SJCRH30 (cell line): Measurements from ENCODE around the gene PLCG2. TPM values are rescaled to one million over a fixed set of nuclear protein-coding genes. Genes with fewer than 3 reads are reported as not detected.
"Not testable (repeated sequence)": the region's sequence is repeated elsewhere in the genome, so short reads cannot be mapped to it uniquely, and the experiment has no call there.

Experiments used
- DNase-seq, 2 experiments: peaks; one replicate each; pipeline ENCODE4 v3.0.0-alpha.2; 2015 to 2020
- H3K27ac ChIP-seq: fragments of 250-450 bp; sonication (Bioruptor Pico); 2 replicates; pipeline ENCODE4 v1.5.1; 2020; ENCODE audit warnings: mild to moderate bottlenecking, moderate library complexity
- H3K27me3 ChIP-seq: fragments of 250-450 bp; sonication (Bioruptor Pico); 2 replicates; pipeline ENCODE4 v1.5.1; 2020; ENCODE audit warnings: mild to moderate bottlenecking, moderate library complexity
- H3K36me3 ChIP-seq: fragments of 250-450 bp; sonication (Bioruptor Pico); 2 replicates; pipeline ENCODE4 v1.5.1; 2020; ENCODE audit warnings: mild to moderate bottlenecking, moderate library complexity
- H3K4me1 ChIP-seq: fragments of 250-450 bp; sonication (Bioruptor Pico); 2 replicates; pipeline ENCODE4 v1.5.1; 2020; ENCODE audit warnings: mild to moderate bottlenecking, moderate library complexity
- H3K4me3 ChIP-seq: fragments of 250-450 bp; sonication (Bioruptor Pico); 2 replicates; pipeline ENCODE4 v1.5.1; 2020; ENCODE audit warnings: mild to moderate bottlenecking, moderate library complexity
- H3K9me3 ChIP-seq: fragments of 250-450 bp; sonication (Bioruptor Pico); replicated peaks from 2 replicates; pipeline ENCODE4 v1.5.1; 2020; ENCODE audit warnings: mild to moderate bottlenecking, moderate library complexity
- total RNA-seq: library from RNA; depleted of rRNA; stranded (reverse); fragments of >200 nt; shearing (Covaris generic); gene quantifications from 2 replicates; pipeline ENCODE4 v1.2.3, GENCODE V29; 2014

Gene PLCG2
- total RNA-seq, 1 experiment from 2014 or later = 0.45 TPM

- Histone ChIP-seq H3K27ac (no peak overlapping the region), H3K4me1 (no peaks in the 10 kb centered on the region), H3K4me3 (no peak overlapping the region), H3K9me3 (no peaks in the 10 kb centered on the region), H3K36me3 (no peaks in the 10 kb centered on the region), H3K27me3 (no peaks in the 10 kb centered on the region)
- DNase-seq = no peak
Observed at GRCh38 chr16:81939164-81940056, 160.3 kb downstream of the PLCG2 start.

- no peak overlapping the region for H3K27ac ChIP-seq
- no peak overlapping the region for H3K4me3 ChIP-seq
- DNase-seq = peak in 1 of 2 experiments; percentile 16
- no peaks in the 10 kb centered on the region for H3K27me3 ChIP-seq
- no peaks in the 10 kb centered on the region for H3K4me1 ChIP-seq
- no peaks in the 10 kb centered on the region for H3K36me3 ChIP-seq
- no peaks in the 10 kb centered on the region for H3K9me3 ChIP-seq
Observed at GRCh38 chr16:81940781-81941560, 161.9 kb downstream of the PLCG2 start.

GRCh38 chr16:81942007-81942601 lies 163.0 kb downstream of the PLCG2 start:
- Histone ChIP-seq H3K9me3 (no peaks in the 10 kb centered on the region), H3K36me3 (no peaks in the 10 kb centered on the region), H3K27ac (no peak overlapping the region), H3K4me1 (no peaks in the 10 kb centered on the region), H3K4me3 (no peak overlapping the region), H3K27me3 (no peaks in the 10 kb centered on the region)
- DNase-seq = no peak

GRCh38 chr16:81945665-81946064 lies 166.6 kb downstream of the PLCG2 start:
- H3K9me3 ChIP-seq = no peaks in the 10 kb centered on the region
- no peaks in the 10 kb centered on the region for H3K36me3 ChIP-seq
- H3K27ac ChIP-seq = no peak overlapping the region
- no peaks in the 10 kb centered on the region for H3K4me1 ChIP-seq
- no peak for DNase-seq
- H3K4me3 ChIP-seq = no peak overlapping the region
- H3K27me3 ChIP-seq = no peaks in the 10 kb centered on the region

GRCh38 chr16:81946206-81946605 lies 167.1 kb downstream of the PLCG2 start:
- Histone ChIP-seq H3K27ac (no peak overlapping the region), H3K4me3 (no peak overlapping the region), H3K27me3 (no peaks in the 10 kb centered on the region), H3K36me3 (no peaks in the 10 kb centered on the region), H3K9me3 (no peaks in the 10 kb centered on the region), H3K4me1 (no peaks in the 10 kb centered on the region)
- DNase-seq = no peak

- DNase-seq = no peak
- H3K27ac ChIP-seq = no peak overlapping the region
- H3K36me3 ChIP-seq = no peaks in the 10 kb centered on the region
- H3K4me1 ChIP-seq = no peaks in the 10 kb centered on the region
- H3K4me3 ChIP-seq = no peak overlapping the region
- H3K9me3 ChIP-seq = 0 out of 2 replicates have a peak, but pooled peaks cover 6% of the 10 kb centered on the region
- H3K27me3 ChIP-seq = no peaks in the 10 kb centered on the region
Observed at GRCh38 chr16:81951564-81951963, 172.5 kb downstream of the PLCG2 start.

- Histone ChIP-seq H3K9me3 (0 out of 2 replicates have a peak, but pooled peaks cover 5% of the 10 kb centered on the region), H3K27ac (no peak overlapping the region), H3K4me1 (no peaks in the 10 kb centered on the region), H3K27me3 (no peaks in the 10 kb centered on the region), H3K36me3 (no peaks in the 10 kb centered on the region), H3K4me3 (no peak overlapping the region)
- DNase-seq = no peak
Observed at GRCh38 chr16:81956213-81956948, 177.3 kb downstream of the PLCG2 start.

GRCh38 chr16:81964808-81965207 lies 185.7 kb downstream of the PLCG2 start:
- H3K27ac ChIP-seq = no peak overlapping the region
- H3K27me3 ChIP-seq = no peaks in the 10 kb centered on the region
- H3K4me1 ChIP-seq = no peaks in the 10 kb centered on the region
- DNase-seq = no peak
- no peaks in the 10 kb centered on the region for H3K9me3 ChIP-seq
- no peaks in the 10 kb centered on the region for H3K36me3 ChIP-seq
- no peak overlapping the region for H3K4me3 ChIP-seq

GRCh38 chr16:81967358-81967757 lies 188.3 kb downstream of the PLCG2 start:
- Histone ChIP-seq H3K27me3 (no peaks in the 10 kb centered on the region), H3K36me3 (no peaks in the 10 kb centered on the region), H3K9me3 (no peaks in the 10 kb centered on the region), H3K4me1 (no peaks in the 10 kb centered on the region), H3K27ac (no peak overlapping the region), H3K4me3 (no peak overlapping the region)
- no peak for DNase-seq

- no peak overlapping the region for H3K4me3 ChIP-seq
- H3K27me3 ChIP-seq = no peaks in the 10 kb centered on the region
- no peaks in the 10 kb centered on the region for H3K36me3 ChIP-seq
- H3K9me3 ChIP-seq = no peaks in the 10 kb centered on the region
- DNase-seq = no peak
- no peaks in the 10 kb centered on the region for H3K4me1 ChIP-seq
- no peak overlapping the region for H3K27ac ChIP-seq
Observed at GRCh38 chr16:81971853-81972252, 192.8 kb downstream of the PLCG2 start.

GRCh38 chr16:81973737-81974136 lies 194.6 kb downstream of the PLCG2 start:
- Histone ChIP-seq H3K4me1 (no peaks in the 10 kb centered on the region), H3K27ac (no peak overlapping the region), H3K4me3 (no peak overlapping the region), H3K9me3 (no peaks in the 10 kb centered on the region), H3K27me3 (no peaks in the 10 kb centered on the region), H3K36me3 (no peaks in the 10 kb centered on the region)
- no peak for DNase-seq

- Histone ChIP-seq H3K4me1 (no peaks in the 10 kb centered on the region), H3K36me3 (no peaks in the 10 kb centered on the region), H3K4me3 (no peak overlapping the region), H3K27me3 (no peaks in the 10 kb centered on the region), H3K27ac (no peak overlapping the region), H3K9me3 (no peaks in the 10 kb centered on the region)
- no peak for DNase-seq
Observed at GRCh38 chr16:81975637-81976036, 196.5 kb downstream of the PLCG2 start.

GRCh38 chr16:81977335-81977942 lies 198.3 kb downstream of the PLCG2 start:
- H3K36me3 ChIP-seq, H3K27me3 ChIP-seq, H3K4me1 ChIP-seq, DNase-seq, H3K9me3 ChIP-seq, H3K4me3 ChIP-seq, H3K27ac ChIP-seq: not testable (repeated sequence)

GRCh38 chr16:81987121-81987520 lies 208.0 kb downstream of the PLCG2 start:
- no peak overlapping the region for H3K27ac ChIP-seq
- H3K9me3 ChIP-seq = no peaks in the 10 kb centered on the region
- no peak overlapping the region for H3K4me3 ChIP-seq
- no peaks in the 10 kb centered on the region for H3K27me3 ChIP-seq
- DNase-seq = no peak
- no peaks in the 10 kb centered on the region for H3K4me1 ChIP-seq
- no peaks in the 10 kb centered on the region for H3K36me3 ChIP-seq
